ENCODE results near the gene SELENON. TPM values are rescaled to one million over a fixed set of nuclear protein-coding genes. Genes with fewer than 3 reads are reported as not detected.
A peak's percentile ranks its signal among the peaks of the same experiment; 100 is the strongest.

Gene SELENON
- total and polyA plus RNA-seq, 2 experiments from 2014 or later: 111 to 123 TPM

DNA sequence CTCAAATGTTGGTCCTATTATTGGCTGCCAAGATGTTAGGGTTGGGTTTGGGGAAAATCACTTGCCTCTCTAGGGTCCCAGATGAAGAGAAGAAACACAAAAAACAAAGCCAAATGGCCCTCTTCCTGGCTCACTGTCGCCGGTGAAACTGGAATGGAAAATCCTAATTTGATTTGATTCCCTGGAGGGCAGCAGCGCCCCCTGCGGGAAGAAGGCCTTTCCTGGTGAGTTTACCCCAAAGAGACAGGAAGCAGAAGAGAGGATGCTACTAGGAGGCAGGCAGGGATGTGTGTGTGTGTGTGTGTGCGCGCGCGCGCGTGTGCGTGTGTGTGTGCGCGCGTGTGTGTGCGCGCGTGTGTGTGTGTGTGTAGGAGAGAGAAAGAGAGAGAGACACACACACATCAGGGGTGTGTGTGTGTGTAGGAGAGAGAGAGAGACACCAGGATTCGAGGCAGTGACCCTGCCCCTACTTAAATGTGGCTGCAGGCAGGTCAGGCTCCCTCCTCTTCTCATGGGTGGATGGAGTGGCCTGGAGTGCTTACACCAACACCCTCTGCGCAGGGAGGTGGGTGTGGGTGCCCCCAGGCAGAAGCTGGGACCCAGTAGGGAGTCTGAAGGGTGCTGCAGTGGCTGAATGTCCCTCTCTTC, 3.1 kb upstream of the SELENON start:
- H3K4me1 ChIP-seq (ENCODE audit: low read depth): peaks cover 25% of the 10 kb centered on the region
- no peak overlapping the region for H3K4me3 ChIP-seq
- no peak overlapping the region for H3K27ac ChIP-seq
- H3K9me3 ChIP-seq (ENCODE audit: low read depth): no peaks in the 10 kb centered on the region
- no peaks in the 10 kb centered on the region for H3K27me3 ChIP-seq
- peak; percentile 82 to 88 for DNase-seq (ENCODE audit: low read depth in 1 of 2, low spot score in 1 of 2)
- TF ChIP-seq, protein P1, sequence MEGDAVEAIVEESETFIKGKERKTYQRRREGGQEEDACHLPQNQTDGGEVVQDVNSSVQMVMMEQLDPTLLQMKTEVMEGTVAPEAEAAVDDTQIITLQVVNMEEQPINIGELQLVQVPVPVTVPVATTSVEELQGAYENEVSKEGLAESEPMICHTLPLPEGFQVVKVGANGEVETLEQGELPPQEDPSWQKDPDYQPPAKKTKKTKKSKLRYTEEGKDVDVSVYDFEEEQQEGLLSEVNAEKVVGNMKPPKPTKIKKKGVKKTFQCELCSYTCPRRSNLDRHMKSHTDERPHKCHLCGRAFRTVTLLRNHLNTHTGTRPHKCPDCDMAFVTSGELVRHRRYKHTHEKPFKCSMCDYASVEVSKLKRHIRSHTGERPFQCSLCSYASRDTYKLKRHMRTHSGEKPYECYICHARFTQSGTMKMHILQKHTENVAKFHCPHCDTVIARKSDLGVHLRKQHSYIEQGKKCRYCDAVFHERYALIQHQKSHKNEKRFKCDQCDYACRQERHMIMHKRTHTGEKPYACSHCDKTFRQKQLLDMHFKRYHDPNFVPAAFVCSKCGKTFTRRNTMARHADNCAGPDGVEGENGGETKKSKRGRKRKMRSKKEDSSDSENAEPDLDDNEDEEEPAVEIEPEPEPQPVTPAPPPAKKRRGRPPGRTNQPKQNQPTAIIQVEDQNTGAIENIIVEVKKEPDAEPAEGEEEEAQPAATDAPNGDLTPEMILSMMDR (IDR thresholded peaks at IDR 0.05; ENCODE audit: low read depth, low read length): peak; percentile 77
- H3K36me3 ChIP-seq: no peaks in the 10 kb centered on the region

DNA sequence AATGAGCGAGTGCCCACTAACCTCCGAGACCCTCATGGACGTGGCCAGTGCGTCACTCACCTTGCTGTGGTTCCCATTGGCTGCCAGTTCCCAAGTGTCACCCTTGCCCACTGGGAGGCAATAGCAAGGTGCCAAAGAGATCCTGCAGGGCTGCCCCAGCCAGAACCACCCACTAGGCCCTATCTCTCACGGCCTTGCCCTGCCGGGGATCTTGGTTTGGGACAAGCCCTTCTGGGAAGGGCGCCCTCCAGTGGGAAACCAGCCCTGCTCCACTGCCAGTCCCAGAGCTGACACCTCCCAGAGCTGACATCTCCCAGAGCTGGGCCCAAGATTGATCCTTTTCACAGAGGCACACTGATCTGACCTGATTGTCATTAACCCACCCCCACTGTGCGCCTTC, 2.1 kb upstream of the SELENON start:
- H3K36me3 ChIP-seq: no peaks in the 10 kb centered on the region
- no peaks in the 10 kb centered on the region for H3K9me3 ChIP-seq (ENCODE audit: low read depth)
- TF ChIP-seq, protein P1 (IDR thresholded peaks at IDR 0.05; ENCODE audit: low read depth, low read length): peak; percentile 57
- no peak overlapping the region for H3K4me3 ChIP-seq
- peaks cover 29% of the 10 kb centered on the region for H3K4me1 ChIP-seq (ENCODE audit: low read depth)
- peak in 1 of 2 donors; percentile 72 for DNase-seq (ENCODE audit: low read depth in 1 of 2, low spot score in 1 of 2)
- no peaks in the 10 kb centered on the region for H3K27me3 ChIP-seq
- H3K27ac ChIP-seq: no peak overlapping the region

DNA sequence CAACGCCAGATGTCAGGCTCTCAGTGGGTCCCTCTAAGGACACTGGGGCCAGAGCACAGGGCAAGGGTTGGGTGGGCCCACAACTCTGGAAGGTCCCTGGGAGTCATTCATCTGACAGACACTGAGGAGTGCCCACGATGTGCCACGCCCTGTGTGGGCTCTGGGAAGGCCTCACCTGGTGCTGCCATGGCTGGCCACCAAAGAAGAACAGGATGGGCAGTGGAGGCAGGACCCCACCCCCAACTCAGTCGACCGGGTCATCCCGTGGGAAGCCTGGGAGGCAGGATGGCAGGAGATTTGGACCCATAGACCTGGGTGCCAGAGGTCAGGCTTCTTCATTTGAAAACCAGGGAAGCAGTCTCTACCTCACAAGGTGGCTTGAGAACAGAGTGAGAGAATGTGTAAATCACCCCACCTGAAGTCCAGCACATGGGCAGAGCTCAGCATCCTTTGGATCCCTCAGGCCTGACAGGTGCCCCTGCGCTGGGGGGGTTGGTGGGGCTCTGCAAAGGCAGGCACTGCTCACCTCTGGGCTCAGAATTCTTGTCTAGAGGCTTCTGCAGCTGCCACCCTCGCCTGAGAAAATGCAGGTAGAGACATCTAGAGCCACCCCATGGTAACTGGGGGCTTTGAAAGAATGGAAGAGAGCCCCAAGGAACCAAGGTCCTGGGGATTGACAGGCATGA, 1.2 kb upstream of the SELENON start:
- Histone ChIP-seq H3K4me1 (ENCODE audit: low read depth) (peaks cover 33% of the 10 kb centered on the region), H3K9me3 (ENCODE audit: low read depth) (no peaks in the 10 kb centered on the region), H3K4me3 (no peak overlapping the region), H3K36me3 (no peaks in the 10 kb centered on the region), H3K27me3 (no peaks in the 10 kb centered on the region), H3K27ac (no peak overlapping the region)
- no peak for DNase-seq (ENCODE audit: low read depth in 1 of 2, low spot score in 1 of 2)
- TF ChIP-seq, protein P1 (IDR thresholded peaks at IDR 0.05; ENCODE audit: low read depth, low read length): no peak

DNA sequence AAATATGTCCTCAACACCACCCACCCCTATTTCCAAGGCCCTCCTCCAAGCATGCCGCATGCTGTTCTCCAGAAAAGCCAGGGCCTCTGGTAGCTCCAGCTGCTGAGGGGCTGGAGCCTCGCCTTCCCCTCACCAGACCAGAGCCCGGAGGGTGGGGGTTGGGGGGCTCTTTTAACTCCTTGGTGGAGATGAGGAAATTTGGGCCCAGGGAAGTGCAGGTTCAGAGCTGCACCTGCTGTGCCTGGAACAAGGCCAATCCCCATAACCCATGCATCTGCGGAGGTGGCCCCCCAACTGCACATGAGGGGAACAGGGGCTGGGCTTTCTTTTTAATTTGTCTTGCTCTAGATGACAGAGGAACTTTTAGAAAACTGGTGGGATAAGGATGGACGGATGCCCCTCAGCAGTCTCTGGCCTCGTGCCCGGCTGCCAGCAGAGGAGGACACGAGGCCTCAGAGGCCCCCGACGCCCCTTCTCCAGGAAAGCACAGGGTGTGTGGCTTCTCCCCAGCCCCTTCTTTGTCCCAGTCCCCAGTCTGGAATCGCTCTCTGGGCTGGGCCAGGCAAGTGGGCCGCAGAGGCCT, 550 bp upstream of the SELENON start:
- Histone ChIP-seq H3K4me1 (ENCODE audit: low read depth) (peaks cover 29% of the 10 kb centered on the region), H3K4me3 (peak overlapping the region; percentile 20), H3K27ac (peak overlapping the region; percentile 75), H3K27me3 (no peaks in the 10 kb centered on the region), H3K36me3 (no peaks in the 10 kb centered on the region), H3K9me3 (ENCODE audit: low read depth) (no peaks in the 10 kb centered on the region)
- TF ChIP-seq, protein P1 (IDR thresholded peaks at IDR 0.05; ENCODE audit: low read depth, low read length): no peak
- DNase-seq (ENCODE audit: low read depth in 1 of 2, low spot score in 1 of 2): no peak

DNA sequence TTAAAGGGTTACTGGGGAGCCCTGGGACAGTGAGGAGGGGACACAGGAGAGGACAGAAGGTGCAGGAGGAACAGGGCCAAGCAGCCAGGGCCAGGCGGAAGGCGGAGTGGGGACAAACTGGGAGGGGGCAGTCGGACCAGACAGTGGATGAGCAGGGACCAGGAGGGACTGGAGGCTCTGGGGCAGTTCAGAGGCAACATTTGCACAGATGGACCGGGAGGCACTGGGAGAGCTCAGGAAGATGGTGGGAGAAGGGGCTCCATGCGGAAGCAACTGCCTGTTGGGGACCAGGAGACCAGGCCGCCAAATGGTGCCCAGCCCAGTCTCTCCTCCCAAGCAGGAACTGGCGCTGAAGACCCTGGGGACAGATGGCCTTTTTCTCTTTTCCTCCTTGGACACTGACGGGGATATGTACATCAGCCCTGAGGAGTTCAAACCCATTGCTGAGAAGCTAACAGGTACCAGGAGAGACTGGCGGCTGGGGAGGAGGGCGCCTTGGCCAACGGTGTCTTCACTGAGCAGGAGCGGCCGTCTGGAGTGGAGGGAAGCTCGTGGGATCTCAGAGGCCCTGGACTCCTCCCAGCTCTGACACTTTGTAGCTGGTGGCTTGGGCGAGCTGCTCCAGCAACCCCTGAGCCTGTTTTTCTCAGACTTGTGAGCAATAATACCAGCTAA, 847 bp downstream of the SELENON start:
- no peaks in the 10 kb centered on the region for H3K9me3 ChIP-seq (ENCODE audit: low read depth)
- H3K4me1 ChIP-seq (ENCODE audit: low read depth): peaks cover 29% of the 10 kb centered on the region
- no peaks in the 10 kb centered on the region for H3K27me3 ChIP-seq
- TF ChIP-seq, protein P1 (IDR thresholded peaks at IDR 0.05; ENCODE audit: low read depth, low read length): no peak
- peak overlapping the region; percentile 62 for H3K4me3 ChIP-seq
- DNase-seq (ENCODE audit: low read depth in 1 of 2, low spot score in 1 of 2): no peak
- H3K27ac ChIP-seq: no peak overlapping the region
- no peaks in the 10 kb centered on the region for H3K36me3 ChIP-seq

All from cardiac muscle cell (in vitro differentiated cells and primary cell).